DND-41 (cell line): ENCODE data around the gene HOXA3.

ENCODE experiments used
- CTCF ChIP-seq: IDR thresholded peaks from 2 replicates; pipeline ENCODE4 v1.5.1; 2012; ENCODE audit warnings: borderline replicate concordance, low read length, moderate library complexity, mild to moderate bottlenecking; ENCODE audit not compliant: poor library complexity, severe bottlenecking; ENCODE audit errors: extremely low read depth
- EZH2 ChIP-seq: IDR thresholded peaks from 3 replicates; pipeline ENCODE4 v1.6.1; 2012; ENCODE audit warnings: borderline replicate concordance, low read depth, mild to moderate bottlenecking, moderate library complexity, low read length, inconsistent platforms; ENCODE audit not compliant: severe bottlenecking

- TF ChIP-seq CTCF = no peak
- no peak for TF ChIP-seq EZH2
Observed at GRCh38 chr7:27172823-27173510, 20.6 kb upstream of the HOXA3 start.
